Muscle layer of duodenum (tissue), 2 donors: ENCODE data around the gene DPP6.

Experiments
- H3K27ac ChIP-seq: one replicate; pipeline ENCODE4 v1.7.0; 2013; ENCODE audit warnings: mild to moderate bottlenecking, low read length
- H3K27me3 ChIP-seq: one replicate; pipeline ENCODE4 v1.7.0; 2013; ENCODE audit warnings: low read depth, mild to moderate bottlenecking, control low read depth, low read length
- H3K36me3 ChIP-seq, 2 donors: one replicate each; pipeline ENCODE4 v1.7.0; 2013; ENCODE audit warnings: low read length in 2 of 2, control low read depth in 1 of 2, mild to moderate bottlenecking in 1 of 2; ENCODE audit not compliant: insufficient read depth in 2 of 2, control insufficient read depth in 1 of 2
- H3K4me1 ChIP-seq, 2 donors: one replicate each; pipeline ENCODE4 v1.7.0; 2013; ENCODE audit warnings: low read length in 2 of 2, mild to moderate bottlenecking in 2 of 2, control low read depth in 1 of 2, moderate library complexity in 1 of 2; ENCODE audit not compliant: insufficient read depth in 2 of 2, control insufficient read depth in 1 of 2
- H3K4me3 ChIP-seq, 2 donors: one replicate each; pipeline ENCODE4 v1.7.0; 2013; ENCODE audit warnings: low read length in 2 of 2, low read depth in 1 of 2, mild to moderate bottlenecking in 1 of 2
- H3K9me3 ChIP-seq, 2 donors: one replicate each; pipeline ENCODE4 v1.7.0; 2013; ENCODE audit warnings: low read length in 2 of 2, control low read depth in 1 of 2, mild to moderate bottlenecking in 1 of 2; ENCODE audit not compliant: control insufficient read depth in 1 of 2
- donor health status: healthy.

DPP6 gene

DNA sequence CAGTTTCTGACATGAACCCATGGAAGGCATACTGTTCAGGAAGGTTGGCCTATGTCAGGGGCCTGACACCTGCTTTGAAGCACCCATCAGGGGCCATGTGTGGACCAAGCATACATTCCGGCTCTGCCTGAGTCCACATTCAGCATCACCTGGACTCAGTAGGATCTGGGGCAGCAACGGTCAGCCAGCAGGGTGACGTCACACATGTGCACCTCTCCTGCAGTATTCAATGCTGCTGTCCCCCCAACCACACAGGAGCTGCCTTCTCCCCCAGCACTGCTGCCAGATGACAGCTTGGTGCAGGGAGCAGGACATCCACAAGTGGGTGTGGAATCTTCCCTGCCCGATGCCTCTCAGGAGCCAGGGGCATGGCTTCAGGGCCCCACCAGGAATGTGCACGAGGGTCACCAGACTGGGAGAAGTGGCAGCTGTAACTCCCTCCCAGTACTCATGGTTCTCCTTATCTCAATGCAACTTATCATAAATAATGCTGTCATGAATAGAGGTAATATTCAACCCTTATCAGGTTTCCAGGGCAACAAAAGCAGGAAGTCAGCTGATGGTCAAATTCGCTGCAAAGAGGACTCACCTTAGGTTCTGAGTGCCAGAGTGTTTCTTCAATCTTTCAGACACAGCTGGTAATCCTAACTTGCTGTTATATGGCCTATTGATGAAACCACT lies 657.8 kb downstream of the DPP6 start:
- Histone ChIP-seq H3K4me3 (no peak overlapping the region), H3K9me3 (peaks cover 4 to 7% of the 10 kb centered on the region in 2 donors), H3K4me1 (no peaks in the 10 kb centered on the region), H3K36me3 (no peaks in the 10 kb centered on the region), H3K27ac (no peak overlapping the region), H3K27me3 (no peaks in the 10 kb centered on the region)

DNA sequence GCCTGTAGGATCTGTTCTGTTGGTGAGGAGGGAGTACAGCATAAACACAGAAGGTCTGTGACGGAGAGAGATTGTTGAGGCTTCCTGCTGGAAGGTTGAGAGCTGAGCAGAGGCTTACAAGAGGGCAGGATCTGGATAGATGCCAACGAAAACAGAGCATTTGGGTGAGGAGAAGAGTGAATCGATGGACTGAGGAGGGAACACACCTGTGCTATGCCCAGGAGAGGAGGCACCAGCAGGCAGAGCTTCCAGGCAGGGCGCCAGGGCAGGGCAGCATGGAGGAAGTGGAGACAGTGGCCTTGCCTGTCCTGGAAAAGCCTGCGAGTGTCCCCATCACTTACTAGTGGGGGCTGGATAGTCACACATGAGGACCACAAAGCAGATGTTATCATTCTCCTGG lies 667.8 kb downstream of the DPP6 start:
- Histone ChIP-seq H3K27ac (no peak overlapping the region), H3K9me3 (no peaks in the 10 kb centered on the region)

DNA sequence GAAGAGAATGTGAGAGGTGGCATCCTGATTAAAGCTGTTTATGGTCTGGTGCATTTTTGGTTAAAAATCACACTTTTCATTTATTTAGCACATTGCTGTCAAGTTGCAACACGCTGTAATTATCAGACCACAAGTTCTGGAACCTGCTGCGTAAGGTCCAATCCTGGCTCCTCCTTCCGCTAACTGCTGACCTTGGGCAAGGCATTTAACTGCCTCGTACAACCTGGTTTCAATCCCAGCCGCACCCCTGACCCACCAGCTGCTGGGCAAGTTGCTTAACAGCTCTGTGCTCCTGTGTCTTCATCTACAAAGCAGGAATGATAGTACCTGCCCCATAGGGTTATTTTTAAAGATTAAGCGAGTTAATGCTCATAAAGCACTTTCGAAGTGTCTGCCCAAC lies 668.9 kb downstream of the DPP6 start:
- no peak overlapping the region for H3K27ac ChIP-seq
- no peaks in the 10 kb centered on the region for H3K36me3 ChIP-seq
- H3K4me3 ChIP-seq: no peak overlapping the region
- no peaks in the 10 kb centered on the region for H3K27me3 ChIP-seq
- peaks cover 0 to 4% of the 10 kb centered on the region in 2 donors for H3K9me3 ChIP-seq
- no peaks in the 10 kb centered on the region for H3K4me1 ChIP-seq

More for the DNA sequence above, 667.8 kb downstream of the DPP6 start:
- no peaks in the 10 kb centered on the region for H3K4me1 ChIP-seq
- H3K4me3 ChIP-seq: no peak overlapping the region
- H3K27me3 ChIP-seq: no peaks in the 10 kb centered on the region
- no peaks in the 10 kb centered on the region for H3K36me3 ChIP-seq

DNA sequence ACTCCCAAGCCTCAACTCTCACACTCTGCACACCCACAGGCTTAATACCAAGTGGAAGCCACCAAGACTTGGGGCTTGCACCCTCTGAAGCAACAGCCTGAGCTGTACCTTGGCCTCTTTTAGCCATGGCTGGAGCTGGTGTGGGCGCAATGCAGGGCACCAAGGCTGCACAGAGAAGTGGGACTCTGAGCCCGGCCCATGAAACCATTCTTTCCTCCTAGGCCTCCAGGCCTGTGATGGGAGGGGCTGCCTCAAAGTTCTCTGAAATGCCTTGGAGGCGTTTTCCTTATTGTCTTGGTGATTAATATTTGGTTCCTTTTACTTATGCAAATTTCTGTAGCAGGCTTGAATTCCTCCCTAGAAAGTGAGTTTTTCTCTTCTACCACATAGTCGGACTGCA lies 674.2 kb downstream of the DPP6 start:
- Histone ChIP-seq H3K9me3 (peaks cover 0 to 6% of the 10 kb centered on the region in 2 donors), H3K36me3 (peaks cover 0 to 3% of the 10 kb centered on the region in 2 donors), H3K4me1 (no peaks in the 10 kb centered on the region), H3K4me3 (no peak overlapping the region), H3K27ac (no peak overlapping the region), H3K27me3 (no peaks in the 10 kb centered on the region)

DNA sequence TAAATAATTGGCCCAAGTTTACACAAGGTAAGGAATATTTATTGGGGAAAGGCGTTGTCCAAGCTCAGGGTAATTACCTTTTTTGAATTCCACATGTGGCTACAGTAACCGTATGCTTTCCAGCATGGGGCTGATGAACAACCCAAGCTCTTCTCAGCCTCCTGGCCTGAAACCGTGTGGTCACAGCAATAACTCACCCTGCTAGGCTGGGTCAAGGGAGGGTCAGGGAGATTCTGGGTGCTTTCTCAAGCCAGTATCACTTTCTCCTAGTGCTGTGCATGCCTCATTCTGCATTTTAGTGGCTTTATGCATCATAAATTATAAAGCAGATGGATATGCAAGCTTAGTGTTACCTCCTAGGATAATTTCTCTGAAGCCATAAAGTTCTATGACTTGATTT lies 676.9 kb downstream of the DPP6 start:
- H3K9me3 ChIP-seq: peaks cover 0 to 6% of the 10 kb centered on the region in 2 donors
- H3K4me3 ChIP-seq: no peak overlapping the region
- no peaks in the 10 kb centered on the region for H3K4me1 ChIP-seq
- H3K27me3 ChIP-seq: no peaks in the 10 kb centered on the region
- peaks cover 0 to 3% of the 10 kb centered on the region in 2 donors for H3K36me3 ChIP-seq
- H3K27ac ChIP-seq: no peak overlapping the region

DNA sequence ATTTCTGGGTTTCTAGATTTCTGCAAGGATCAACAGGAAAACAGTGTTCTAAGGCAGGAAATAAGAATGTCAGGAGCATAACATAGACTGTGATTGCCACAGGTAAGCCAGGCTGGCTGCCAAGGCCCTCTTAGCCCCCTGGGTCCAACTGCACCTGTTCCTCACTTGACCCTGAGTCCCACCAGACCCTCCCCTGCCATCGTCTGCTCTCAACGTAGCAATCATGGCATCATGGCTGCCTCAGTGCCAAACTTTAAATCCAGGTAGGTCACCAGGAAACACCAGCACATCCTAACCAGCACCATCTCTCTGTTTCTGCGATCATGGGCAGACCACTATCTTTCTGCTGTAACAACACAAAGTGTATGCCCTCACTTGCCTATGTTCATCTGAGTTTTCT lies 683.6 kb downstream of the DPP6 start:
- Histone ChIP-seq H3K27ac (no peak overlapping the region), H3K4me3 (no peak overlapping the region), H3K9me3 (no peaks in the 10 kb centered on the region), H3K4me1 (no peaks in the 10 kb centered on the region), H3K36me3 (no peaks in the 10 kb centered on the region), H3K27me3 (no peaks in the 10 kb centered on the region)

DNA sequence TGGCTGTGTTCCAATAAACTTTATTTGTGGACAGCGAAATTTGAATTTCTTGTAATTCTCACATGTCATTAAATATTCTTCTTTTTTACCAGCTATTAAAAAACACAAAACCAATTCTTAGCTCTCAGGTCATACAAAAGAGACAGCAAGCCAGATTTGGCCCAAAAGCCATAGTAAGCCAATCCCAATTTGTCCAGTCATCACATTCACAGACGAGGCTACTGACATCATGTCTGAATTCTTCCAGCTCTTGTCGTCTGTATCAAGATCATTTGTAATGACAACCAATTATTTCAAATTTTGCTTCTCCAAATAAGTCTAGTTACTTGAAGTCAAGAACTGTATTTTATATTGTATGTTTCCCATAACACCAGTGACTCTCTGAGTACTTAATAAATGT lies 684.2 kb downstream of the DPP6 start:
- no peaks in the 10 kb centered on the region for H3K27me3 ChIP-seq
- H3K4me3 ChIP-seq: no peak overlapping the region
- no peaks in the 10 kb centered on the region for H3K36me3 ChIP-seq
- no peaks in the 10 kb centered on the region for H3K4me1 ChIP-seq
- no peak overlapping the region for H3K27ac ChIP-seq
- no peaks in the 10 kb centered on the region for H3K9me3 ChIP-seq

DNA sequence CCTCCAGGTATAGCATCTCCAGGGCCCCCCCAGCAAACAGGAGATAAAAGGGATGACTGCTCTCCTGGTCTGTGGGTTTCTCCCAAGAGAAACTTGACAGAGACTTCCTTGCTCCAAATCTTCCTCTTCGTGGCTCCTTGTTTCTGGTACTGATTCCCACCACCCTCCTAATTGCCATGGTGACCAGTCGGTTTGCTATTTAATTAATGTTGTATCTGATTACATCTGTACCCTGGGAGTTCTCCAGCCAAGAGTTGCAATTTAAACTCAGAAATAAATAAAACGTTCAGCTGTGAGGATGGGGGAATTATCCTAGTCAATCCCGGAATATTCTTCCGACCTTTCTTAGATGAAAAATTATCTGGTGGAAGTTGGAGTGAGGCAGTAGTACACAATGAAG lies 686.0 kb downstream of the DPP6 start:
- H3K9me3 ChIP-seq: no peaks in the 10 kb centered on the region
- no peaks in the 10 kb centered on the region for H3K27me3 ChIP-seq
- H3K27ac ChIP-seq: no peak overlapping the region

DNA sequence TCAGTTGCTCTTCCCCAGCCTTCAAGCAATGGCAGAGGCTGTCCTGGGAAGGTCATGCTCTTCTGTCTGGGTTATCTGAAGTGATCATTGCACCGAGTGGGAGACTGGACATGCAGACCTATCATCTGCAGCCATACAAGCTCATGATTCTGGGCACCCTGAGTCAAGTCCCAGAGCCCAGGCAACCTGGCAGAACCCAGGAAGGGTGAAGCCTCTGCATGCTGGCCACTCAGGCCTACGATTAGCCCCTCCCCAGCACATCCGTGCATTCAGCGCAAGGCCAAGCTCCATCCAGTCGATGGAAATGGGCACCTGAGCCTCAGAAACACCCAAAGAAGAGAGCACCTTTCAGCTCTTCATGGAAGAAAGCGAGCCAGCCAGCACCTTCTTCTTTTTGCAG lies 688.9 kb downstream of the DPP6 start:
- H3K27ac ChIP-seq: no peak overlapping the region
- no peaks in the 10 kb centered on the region for H3K9me3 ChIP-seq
- no peak overlapping the region for H3K4me3 ChIP-seq
- peaks cover 0 to 4% of the 10 kb centered on the region in 2 donors for H3K4me1 ChIP-seq
- no peaks in the 10 kb centered on the region for H3K36me3 ChIP-seq
- no peaks in the 10 kb centered on the region for H3K27me3 ChIP-seq

More for the DNA sequence above, 686.0 kb downstream of the DPP6 start:
- Histone ChIP-seq H3K4me1 (no peaks in the 10 kb centered on the region), H3K4me3 (no peak overlapping the region), H3K36me3 (no peaks in the 10 kb centered on the region)

DNA sequence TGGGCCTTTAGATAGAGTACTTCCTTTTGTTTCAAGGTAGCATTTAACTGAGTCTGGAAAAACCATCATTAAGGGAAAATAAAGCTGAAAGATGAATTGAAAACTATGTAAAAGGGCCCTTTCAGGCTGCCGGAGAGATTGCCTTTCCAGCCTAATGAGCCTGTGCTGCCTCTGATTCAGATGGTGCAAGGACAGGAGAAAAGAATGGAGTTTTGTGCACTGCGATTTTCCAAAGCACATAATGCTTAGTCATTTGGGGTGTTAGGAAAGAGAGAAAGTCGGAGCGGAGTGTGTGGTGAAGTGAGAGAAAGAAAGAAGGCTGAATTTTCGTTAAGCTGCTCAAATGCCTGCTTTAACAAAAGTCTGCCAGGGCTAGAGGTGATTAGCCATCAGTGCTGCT lies 691.0 kb downstream of the DPP6 start:
- H3K36me3 ChIP-seq: no peaks in the 10 kb centered on the region
- H3K9me3 ChIP-seq: no peaks in the 10 kb centered on the region
- no peak overlapping the region for H3K4me3 ChIP-seq
- no peaks in the 10 kb centered on the region for H3K27me3 ChIP-seq
- H3K27ac ChIP-seq: no peak overlapping the region
- peaks cover 0 to 15% of the 10 kb centered on the region in 2 donors for H3K4me1 ChIP-seq

DNA sequence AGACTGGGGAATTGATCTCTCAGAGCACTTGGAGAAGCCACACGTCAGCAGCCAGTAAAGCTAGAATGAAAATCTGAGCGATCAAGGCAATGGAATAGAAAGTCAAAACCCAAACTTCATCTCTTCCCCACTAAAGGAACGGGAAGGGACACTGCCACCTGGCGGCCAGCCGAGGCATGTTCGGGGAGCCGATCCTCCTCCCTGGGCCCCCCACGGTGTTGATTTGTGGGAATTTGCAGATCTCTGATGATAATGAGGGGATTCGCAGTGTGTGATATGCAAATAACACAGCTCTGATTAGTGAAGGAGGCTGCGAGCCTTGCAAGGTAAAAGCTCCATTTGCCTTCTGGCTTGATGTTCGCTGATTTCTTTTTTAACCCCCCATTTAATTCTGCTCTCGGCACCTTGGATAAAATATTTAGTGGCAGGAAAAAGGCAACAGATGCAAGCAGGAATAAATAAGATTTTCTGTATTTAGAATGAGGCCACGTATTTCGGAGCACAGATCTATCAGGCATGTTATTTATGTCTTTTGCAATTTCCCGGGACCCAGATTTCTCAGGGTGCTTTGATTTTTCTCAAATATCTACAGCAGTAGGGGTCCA lies 692.2 kb downstream of the DPP6 start:
- Histone ChIP-seq H3K9me3 (no peaks in the 10 kb centered on the region), H3K27me3 (no peaks in the 10 kb centered on the region), H3K27ac (no peak overlapping the region), H3K4me1 (peaks cover 0 to 15% of the 10 kb centered on the region in 2 donors), H3K4me3 (no peak overlapping the region), H3K36me3 (no peaks in the 10 kb centered on the region)

DNA sequence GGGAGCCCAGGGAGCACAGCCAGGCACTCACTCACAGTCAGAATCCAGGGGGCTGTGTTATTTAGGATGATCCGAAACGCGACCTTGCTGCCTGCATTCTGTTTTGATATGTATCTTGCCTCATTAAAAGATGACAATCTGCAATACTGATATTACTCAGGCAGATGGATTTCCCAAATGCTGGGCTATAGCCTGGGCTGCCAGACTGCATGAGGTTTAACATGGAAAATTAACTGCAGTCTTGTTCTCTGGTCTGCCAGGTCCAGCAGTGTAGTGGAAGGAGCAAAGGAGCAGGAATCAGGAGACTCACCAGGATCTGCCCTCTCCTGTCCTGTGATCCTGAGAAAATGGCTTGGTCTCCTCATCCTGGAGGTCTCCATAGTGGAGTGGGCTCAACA lies 692.7 kb downstream of the DPP6 start:
- H3K9me3 ChIP-seq: no peaks in the 10 kb centered on the region
- peaks cover 0 to 15% of the 10 kb centered on the region in 2 donors for H3K4me1 ChIP-seq
- no peaks in the 10 kb centered on the region for H3K36me3 ChIP-seq
- H3K4me3 ChIP-seq: no peak overlapping the region
- no peak overlapping the region for H3K27ac ChIP-seq
- no peaks in the 10 kb centered on the region for H3K27me3 ChIP-seq
